ENCODE measurements around the gene KLC4.
"Not testable (repeated sequence)": the region's sequence is repeated elsewhere in the genome, so short reads cannot be mapped to it uniquely, and the experiment has no call there.

KLC4 gene

DNA sequence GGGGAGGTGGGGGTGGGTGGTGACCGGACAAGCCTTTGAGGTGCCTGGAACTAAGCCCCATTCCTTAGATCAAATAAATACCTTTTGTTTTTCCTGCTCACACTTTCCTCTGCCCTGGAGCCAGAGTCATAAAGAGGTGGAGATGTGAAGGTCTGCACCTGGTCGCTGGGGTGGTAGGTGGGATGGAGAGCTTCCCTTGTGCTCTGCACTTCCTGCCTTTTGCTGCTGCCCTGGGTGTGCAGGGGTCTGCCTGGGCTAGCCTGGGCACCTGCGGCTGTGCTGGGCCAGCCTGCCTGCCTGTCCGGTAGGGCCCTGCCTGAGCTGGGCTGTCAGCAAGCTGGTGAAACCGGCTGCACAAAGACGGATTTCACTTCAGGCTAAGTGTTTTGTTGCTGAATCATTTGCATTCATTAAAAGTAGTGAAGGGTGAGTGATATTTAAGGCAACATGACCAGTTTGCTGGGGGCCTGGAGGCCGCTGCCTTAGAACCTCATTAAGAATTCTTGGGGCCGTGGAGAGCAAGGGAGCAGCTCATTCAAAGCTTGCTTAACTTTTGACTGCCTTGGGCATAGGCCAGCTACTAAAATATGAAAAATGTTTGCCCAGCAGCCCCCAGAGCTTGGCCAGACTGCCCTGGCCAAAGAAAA is 37.1 kb downstream of the KLC4 start:
- no peak for DNase-seq

DNA sequence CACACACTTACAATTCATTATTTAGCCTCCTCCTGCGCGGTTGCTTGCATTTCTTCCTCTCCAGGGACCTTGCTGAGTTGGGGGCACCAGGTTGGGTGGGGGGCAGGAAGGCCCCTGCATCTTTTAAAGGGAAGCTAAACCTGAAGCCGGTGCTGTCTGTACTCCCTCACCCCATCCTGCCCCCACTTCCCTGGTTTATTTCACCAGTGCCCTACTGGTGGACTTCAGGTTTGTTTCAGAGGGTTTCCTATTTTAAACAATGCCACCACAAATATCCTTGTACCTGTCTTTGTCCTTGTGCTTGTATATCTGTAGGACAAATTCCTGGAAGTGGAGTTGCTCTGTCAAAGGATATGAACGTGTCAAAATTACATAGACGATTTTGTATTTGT is 37.7 kb downstream of the KLC4 start:
- DNase-seq = no peak

DNA sequence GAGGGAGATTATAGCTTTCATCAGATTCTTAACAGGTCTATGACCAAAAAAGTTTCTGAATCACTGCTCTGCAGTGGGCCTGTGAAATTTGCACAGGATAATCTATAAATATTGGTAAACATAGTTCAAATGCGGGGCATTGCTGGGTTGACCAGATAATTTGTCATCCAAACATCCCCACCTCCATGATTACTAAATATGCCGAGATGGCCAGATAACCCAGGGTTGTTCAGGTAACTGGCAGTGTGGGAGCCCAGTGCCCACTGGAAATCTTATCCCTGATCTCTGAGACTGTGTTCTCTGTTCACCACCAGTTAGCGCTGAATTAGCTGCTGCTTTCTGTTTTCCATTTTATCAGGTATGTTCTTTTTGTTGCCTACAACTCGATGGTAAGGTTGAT is 38.1 kb downstream of the KLC4 start:
- no peak for DNase-seq

DNA sequence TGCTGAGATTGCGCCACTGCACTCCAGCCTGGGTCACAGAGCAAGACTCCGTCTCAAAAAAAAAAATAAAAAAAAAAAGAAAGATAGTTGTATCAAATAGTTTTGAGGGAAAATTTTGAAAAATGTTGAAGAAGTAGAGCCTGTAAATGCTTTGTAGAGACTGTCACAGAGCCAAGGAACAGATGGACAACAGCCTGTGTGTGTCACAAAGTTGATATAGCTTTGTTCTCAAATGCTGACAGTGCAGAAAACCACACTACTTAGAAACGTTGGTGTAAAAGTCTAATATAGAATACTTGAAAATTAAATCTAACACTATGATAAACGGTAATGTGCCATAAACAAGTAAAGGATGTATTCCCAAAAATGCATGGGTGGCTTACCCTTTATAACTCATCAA is 42.1 kb downstream of the KLC4 start:
- DNase-seq = no peak

DNA sequence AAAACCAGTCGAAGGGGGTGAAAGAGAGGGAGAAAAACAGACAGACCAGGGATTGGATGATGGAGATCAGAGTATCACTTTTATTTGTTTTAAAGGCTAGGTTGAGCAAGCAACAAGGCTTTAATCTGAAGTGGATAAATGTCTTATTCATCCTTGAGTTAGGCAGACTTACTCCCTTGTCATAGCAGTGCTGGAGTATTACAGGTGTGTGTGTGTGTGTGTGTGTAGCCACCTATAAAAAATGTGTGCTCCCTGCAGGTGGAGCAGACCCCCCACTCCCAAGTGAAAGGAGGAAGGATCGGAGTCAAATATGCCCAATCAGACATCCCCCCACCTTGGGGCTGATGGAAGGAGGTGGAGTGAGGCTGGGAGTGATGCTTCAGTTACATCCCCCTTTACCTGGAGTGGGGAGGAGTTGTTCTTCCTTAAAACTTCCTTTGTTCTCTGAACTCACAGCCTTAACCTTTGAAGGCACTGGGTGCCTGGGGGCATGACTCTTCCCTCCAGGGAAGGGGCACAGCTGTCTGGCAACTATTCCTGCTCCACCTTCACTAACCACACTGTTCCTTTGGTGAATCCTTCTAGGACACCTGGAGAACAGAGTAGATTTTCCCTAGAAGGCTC is 43.9 kb downstream of the KLC4 start:
- DNase-seq = no peak

DNA sequence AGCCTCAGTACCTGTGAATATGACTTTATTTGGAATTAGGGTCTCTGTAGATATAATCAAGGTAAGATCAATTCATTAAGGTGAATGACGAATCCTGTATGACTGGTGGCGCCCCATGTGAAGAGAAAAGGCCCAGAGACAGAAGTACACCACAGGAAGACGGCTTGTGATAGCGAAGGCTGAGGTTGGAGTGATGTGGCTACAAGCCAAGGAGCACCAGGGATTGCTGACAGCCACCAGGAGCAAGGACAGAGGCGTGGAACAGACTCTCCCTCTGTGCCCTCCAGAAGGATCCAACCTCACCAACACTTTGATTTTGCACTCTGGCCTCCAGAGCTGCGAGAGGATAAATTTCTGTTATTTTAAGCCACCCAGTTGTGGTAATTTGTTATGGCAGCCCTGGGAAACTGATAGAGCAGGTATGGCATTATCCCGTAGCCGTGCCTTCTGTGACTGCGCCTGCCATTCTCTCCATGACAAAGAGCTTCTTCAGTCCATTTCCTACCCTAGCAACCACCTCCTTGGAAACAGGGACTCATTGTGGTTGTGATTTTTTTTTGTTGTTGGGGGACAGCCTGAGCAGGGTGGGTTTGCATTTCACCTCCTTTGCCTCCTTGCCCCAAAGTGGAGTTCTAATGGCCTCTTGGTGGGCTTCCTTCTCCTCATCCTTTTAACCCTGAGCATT is 46.2 kb downstream of the KLC4 start:
- no peak for DNase-seq

DNA sequence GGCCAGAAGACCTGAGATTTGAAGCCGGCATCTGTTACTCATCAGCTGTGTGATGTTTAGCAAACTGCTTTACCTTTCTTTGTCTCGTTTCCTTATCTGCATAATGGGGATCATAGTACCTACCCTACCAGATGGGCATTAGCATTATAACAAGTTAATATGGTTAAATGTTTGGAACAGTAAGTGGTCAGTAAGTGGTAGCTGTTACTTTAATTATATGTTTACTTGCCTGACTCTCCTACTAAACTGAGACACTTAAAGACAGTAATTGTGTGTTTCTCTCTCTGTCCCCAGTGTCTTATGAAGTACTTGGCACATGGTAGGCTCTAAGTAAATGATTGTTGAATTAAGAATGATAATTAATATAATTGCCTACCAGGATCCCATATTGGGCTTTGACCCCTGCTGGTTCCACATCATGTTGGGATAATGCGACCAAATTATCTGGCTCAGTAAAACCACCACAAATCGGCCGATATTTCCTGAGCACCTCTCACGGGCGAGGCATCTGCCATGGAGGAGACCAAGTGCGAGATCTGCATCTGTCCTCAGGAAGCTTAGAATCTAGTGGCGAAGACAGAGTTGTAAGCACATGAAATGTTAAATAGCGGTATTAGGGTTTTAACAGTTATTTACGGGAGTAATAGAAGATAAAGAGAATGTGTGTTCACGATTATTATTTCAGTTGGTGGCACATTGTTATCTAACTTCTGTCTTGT is 48.1 kb downstream of the KLC4 start:
- DNase-seq = no peak

DNA sequence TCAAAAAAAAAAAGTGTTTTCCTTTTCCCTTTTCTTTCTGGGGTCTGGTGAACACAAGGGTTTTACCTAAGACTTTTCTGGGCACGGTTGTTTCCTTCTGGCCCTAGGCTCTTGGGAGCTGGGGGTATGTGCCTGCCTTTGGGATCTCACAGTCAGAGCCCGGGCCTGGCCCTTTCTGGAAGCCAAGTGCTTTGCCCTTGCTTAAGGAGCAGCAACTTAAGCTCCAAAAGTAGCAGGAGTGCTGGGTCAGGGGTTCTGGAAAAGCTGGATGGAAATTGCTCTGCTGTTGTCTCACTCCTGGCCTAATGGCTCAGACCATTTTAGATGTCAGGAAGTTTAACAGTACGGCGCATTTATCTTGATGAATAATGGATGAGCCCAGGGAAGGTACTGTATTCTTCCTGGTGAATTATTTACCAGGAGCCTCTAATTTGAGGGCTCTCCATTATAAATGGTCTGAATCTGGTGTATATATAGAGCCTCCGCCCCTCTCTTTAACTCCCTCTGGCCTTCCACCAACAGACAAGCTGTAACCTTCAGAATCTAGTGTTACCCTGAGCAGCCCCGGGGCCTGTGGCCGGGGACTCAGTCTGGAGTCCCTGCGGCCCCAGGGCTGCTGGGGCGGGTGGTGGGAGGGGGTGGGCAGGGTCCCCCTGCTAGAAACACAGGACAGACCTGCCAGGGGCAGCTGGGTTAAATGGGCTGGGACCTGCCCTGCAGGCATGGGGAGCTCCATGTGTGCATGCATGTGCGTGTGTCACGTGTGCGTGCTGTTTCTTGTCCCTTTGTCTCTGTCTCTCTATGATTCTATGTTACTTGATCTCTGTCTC is 54.2 kb downstream of the KLC4 start:
- no peak for DNase-seq

DNA sequence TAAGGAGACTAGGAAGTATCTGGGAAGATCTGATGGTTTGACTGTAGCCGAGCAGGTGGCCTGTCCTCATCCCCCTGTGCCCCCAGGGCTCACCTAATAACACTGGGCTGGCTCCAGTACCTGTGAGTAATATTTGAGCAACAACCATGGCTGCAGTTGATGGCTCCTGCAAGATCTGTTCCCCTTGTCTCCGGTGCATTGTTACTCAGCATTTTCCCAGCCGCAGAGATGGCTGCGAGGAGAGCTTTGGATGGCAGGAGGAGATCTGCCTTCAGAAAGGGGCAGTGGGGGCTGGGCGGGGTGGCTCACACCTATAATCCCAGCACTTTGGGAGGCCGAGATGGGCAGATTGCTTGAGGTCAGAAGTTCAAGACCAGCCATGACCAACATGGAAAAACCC is 55.9 kb downstream of the KLC4 start:
- DNase-seq = no peak

DNA sequence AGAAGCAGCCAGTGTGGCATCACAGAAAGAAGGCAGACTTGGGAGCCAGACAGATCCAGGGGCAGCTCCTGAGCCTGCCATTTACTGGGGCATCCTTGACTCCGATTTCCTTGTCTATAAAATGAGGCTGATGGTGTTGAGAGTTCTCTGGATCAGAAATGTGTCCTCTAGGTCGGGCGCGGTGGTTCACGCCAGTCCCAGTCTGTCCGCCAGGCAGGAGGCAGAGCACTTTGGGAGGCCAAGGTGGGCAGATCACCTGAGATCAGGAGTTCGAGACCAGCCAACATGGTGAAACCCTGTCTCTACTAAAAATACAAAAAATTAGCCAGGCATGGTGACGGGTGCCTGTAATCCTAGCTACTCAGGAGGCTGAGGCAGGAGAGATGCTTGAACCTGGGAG is 58.0 kb downstream of the KLC4 start:
- DNase-seq = not testable (repeated sequence)

DNA sequence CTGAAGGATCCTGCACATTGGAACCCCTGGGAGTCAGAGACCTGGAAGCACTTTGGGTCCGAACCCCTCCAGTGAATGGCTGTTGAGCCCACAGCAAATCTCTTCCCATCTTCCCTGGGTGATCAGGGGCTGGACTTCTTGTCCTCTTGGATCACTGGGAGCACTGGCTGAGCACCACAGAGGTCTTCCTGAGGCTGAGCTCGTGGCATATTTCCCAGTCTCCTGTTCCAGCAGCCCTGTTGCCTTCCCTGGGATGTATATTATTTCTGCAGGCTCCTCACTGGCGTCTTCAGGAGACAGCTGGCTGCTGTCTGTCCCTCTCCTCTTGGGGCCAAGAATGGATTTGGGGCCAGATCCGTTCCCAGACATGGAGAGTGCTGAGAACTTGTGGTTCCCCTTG is 60.1 kb downstream of the KLC4 start:
- DNase-seq = no peak

DNA sequence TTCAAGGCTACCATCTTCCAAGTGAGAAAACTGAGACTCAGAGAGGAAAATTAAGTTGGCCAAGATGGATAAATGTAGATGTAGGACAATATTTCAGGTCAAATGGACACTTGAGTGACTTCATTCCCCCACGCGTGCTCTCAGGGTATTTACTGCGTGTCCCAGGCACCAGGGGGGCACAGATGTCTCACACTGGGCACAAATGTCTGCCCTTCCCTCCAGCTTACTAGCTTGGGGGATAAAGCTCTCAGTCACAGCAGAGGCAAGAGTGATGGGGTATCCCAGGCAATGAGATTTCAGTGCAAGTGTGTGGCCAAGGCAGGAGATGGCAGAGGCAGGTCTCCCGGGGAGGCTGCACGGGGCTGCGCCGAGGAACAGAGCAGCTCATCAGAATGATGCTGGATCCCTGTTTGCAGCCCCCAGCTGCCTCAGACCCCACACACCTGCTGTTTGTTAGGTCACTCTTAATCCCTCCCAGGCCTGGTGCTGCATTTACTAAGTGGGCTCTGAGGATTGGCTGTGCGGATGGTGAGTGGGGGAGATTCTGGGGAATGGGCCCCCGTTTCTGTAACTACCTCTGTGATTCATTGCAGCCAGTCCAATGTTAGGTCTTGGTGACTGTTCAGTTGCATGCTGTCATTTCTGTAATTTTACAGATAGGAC is 60.8 kb downstream of the KLC4 start:
- no peak for DNase-seq

DNA sequence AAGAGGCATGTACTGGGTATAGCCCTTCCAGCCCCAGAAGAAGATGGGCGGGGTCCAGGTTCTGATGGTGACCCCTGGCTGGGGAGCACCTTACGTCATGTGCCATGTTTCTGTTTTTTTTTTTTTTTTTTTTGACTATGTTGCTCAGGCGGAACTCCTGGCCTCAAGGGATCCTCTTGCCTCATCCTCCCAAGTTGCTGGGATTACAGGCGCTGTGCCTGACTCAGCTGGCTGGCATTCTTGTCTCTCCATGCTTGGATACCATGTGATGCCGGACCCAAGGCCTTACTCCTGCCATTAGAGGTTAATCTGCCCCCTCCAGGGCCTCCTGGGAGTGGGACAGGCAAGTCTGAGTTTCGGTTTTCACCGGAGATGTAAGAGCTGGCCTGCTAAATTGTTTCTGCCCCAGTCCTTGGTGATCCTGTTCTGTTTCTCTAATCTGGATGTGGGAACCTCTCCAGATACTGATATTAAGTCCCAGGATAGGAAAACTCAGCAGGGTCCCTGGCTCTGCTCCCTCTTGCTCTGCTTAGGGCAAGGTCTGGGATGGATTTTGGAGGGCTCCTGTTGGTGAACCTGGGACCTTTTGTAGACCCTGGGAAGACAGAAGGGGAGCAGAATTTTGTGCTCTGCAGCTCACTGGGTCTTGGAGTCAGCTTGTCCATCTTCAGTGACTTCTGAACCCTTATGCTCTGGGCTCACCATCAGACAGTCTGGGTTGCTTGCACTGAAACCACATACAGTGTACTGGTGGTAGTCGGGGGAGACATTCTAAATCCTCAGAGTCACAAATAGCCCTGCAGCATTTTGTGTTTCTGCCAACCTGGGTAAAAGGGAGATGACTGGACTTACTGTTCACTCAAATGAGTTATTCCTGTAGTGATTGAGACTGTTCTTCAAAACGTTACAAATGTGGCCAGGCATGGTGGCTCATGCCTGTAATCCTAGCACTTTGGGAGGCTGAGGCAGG is 61.8 kb downstream of the KLC4 start:
- no peak for DNase-seq

DNA sequence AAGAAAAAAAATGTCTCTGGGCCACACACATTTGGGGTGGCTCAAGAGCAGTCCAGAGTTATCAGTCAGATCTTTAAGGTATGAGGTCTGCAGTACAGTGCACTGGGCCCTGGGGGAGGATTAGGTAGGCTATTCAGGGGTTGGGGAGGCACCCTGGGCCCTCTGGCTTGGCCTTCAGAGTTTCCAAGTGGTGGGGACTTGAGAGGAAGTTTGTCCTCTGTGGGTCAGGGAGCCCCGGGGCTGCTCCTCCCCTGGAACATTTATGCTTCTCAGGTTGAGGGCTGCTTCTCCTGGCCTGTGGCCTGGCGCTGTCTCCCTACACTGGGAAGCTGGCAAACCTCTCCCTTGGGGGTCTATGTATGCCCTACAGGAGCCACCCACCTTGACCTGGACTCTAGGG is 62.7 kb downstream of the KLC4 start:
- no peak for DNase-seq

DNA sequence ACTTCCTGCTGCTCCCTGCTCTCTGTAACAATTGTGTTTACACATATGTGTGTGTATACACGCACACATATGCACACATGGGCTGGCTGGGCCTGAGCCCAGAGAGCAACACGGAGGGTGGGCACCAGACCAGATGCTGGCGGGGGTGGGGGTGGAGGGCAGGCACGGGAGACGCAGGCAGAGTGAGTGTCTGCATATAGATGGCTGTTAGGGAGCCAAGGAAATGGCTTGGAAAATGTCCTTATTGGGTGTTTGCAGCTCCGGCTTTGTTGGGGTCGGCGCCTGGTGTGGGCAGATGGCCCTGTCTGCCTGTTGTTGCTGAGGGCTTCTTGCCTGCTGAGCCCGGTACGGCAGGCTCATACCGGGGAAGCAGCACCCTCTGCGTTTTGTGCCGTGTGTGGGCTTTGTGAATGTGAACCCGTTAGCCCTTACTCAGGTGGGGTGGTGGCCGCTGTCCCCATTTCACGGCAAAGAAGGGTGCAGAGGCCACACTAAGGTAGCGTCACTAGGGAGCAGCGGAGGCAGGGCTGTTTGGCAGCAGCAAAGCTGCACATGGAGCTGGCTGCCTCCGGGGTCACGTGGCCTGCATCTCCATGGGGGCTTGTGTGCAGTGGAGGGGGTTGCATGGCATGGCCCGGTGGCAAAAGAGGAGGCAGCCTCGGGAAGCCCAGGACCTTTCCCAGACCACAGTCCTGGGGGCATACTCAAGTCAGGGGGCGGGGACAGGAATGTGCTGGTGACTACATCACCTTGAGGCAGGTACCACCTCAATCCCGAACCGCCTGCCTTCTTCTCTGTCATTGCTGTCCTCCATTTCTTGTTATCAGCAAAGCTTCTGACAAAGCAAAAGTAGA is 64.3 kb downstream of the KLC4 start:
- DNase-seq = no peak

DNA sequence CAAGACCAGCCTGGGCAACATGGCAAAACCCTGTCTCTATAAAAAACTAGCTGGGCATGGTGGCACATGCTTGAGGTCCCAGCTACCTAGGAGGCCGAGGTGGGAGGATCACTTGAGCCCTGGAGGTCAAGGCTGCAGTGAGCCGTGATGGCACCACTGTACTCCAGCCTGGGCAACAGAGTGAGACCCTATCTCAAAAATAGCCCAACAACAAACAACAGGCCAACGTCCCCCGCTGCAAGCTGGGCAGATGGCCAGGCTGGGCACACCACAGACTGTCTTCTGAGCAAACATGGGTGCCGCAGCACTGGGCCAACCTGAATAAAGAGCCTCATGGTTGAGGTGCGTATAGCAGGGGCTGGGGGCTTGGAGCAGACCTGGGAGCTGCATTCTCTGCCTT is 65.0 kb downstream of the KLC4 start:
- DNase-seq = no peak

Data from CD4-positive, alpha-beta T cell treated with Interleukin-21 for 1 hour (primary cell).